H9 (cell line): ENCODE data around the gene MRRF. TPM values are rescaled to one million over a fixed set of nuclear protein-coding genes. Genes with fewer than 3 reads are reported as not detected.

Experiments
- DNase-seq: peaks from one replicate; pipeline ENCODE4 v3.0.0-alpha.2; 2017
- H2AFZ ChIP-seq: one replicate; pipeline ENCODE4 v1.6.1; 2013; ENCODE audit warnings: mild to moderate bottlenecking, low read length, control low read depth, moderate library complexity
- H2AK5ac ChIP-seq: 2 replicates; pipeline ENCODE4 v1.6.1; 2013; ENCODE audit warnings: low read length, control low read depth, mixed read lengths; ENCODE audit not compliant: insufficient read length
- H2BK120ac ChIP-seq: one replicate; pipeline ENCODE4 v1.6.1; 2013; ENCODE audit warnings: low read depth, mild to moderate bottlenecking, low read length, control low read depth, inconsistent platforms; ENCODE audit not compliant: poor library complexity, severe bottlenecking
- H2BK12ac ChIP-seq: 2 replicates; pipeline ENCODE4 v1.6.1; 2013; ENCODE audit warnings: low read length, control low read depth, mixed read lengths, low read depth; ENCODE audit not compliant: insufficient read length
- H2BK15ac ChIP-seq: 2 replicates; pipeline ENCODE4 v1.6.1; 2013; ENCODE audit warnings: low read depth, low read length, control low read depth
- H2BK20ac ChIP-seq: one replicate; pipeline ENCODE4 v1.6.1; 2013; ENCODE audit warnings: low read depth, mild to moderate bottlenecking, low read length, control low read depth, inconsistent platforms; ENCODE audit not compliant: poor library complexity, severe bottlenecking
- H2BK5ac ChIP-seq: 2 replicates; pipeline ENCODE4 v1.6.1; 2013; ENCODE audit warnings: low read length, control low read depth, mixed read lengths; ENCODE audit not compliant: insufficient read length
- H3K14ac ChIP-seq: 2 replicates; pipeline ENCODE4 v1.6.1; 2013; ENCODE audit warnings: low read length, control low read depth; ENCODE audit not compliant: insufficient read depth
- H3K18ac ChIP-seq: 2 replicates; pipeline ENCODE4 v1.6.1; 2013; ENCODE audit warnings: low read depth, mild to moderate bottlenecking, mixed read lengths, low read length, control low read depth; ENCODE audit not compliant: insufficient read length
- H3K23ac ChIP-seq: 2 replicates; pipeline ENCODE4 v1.6.1; 2013; ENCODE audit warnings: low read length, control low read depth, mixed read lengths, low read depth; ENCODE audit not compliant: insufficient read length
- H3K23me2 ChIP-seq: 2 replicates; pipeline ENCODE4 v1.6.1; 2013; ENCODE audit warnings: low read depth, mild to moderate bottlenecking, mixed read lengths, low read length, control low read depth; ENCODE audit not compliant: insufficient read length, poor library complexity, severe bottlenecking
- H3K27ac ChIP-seq: 2 replicates; pipeline ENCODE4 v1.5.1; 2013; ENCODE audit warnings: low read length, control low read depth, mixed read lengths, low read depth; ENCODE audit not compliant: insufficient read length
- H3K27me3 ChIP-seq: 2 replicates; pipeline ENCODE4 v1.6.1; 2013; ENCODE audit warnings: low read length, control low read depth, inconsistent platforms; ENCODE audit not compliant: insufficient read depth
- H3K4ac ChIP-seq: 2 replicates; pipeline ENCODE4 v1.6.1; 2013; ENCODE audit warnings: low read depth, mild to moderate bottlenecking, control low read depth, inconsistent platforms, low read length, moderate library complexity
- H3K4me1 ChIP-seq: 2 replicates; pipeline ENCODE4 v1.6.1; 2013; ENCODE audit warnings: low read length, control low read depth, inconsistent platforms; ENCODE audit not compliant: insufficient read depth
- H3K4me2 ChIP-seq: 2 replicates; pipeline ENCODE4 v1.6.1; 2013; ENCODE audit warnings: low read length, control low read depth, mixed read lengths; ENCODE audit not compliant: insufficient read length, insufficient read depth
- H3K56ac ChIP-seq: 2 replicates; pipeline ENCODE4 v1.6.1; 2013; ENCODE audit warnings: low read depth, mild to moderate bottlenecking, mixed read lengths, low read length, control low read depth; ENCODE audit not compliant: insufficient read length
- H3K79me1 ChIP-seq: 2 replicates; pipeline ENCODE4 v1.6.1; 2013; ENCODE audit warnings: low read depth, mild to moderate bottlenecking, moderate library complexity, low read length, control low read depth, inconsistent platforms; ENCODE audit not compliant: insufficient read depth, poor library complexity, severe bottlenecking
- H3K79me2 ChIP-seq: 2 replicates; pipeline ENCODE4 v1.6.1; 2013; ENCODE audit warnings: low read length, control low read depth, inconsistent platforms; ENCODE audit not compliant: insufficient read depth
- H3K9ac ChIP-seq: 2 replicates; pipeline ENCODE4 v1.6.1; 2013; ENCODE audit warnings: low read length, control low read depth, mixed read lengths; ENCODE audit not compliant: insufficient read length; ENCODE audit errors: extremely low read depth
- H3K9me3 ChIP-seq: one replicate; pipeline ENCODE4 v1.6.1; 2013; ENCODE audit warnings: low read depth, low read length, inconsistent platforms; ENCODE audit not compliant: control insufficient read depth
- H3T11ph ChIP-seq: one replicate; pipeline ENCODE4 v1.6.1; 2013; ENCODE audit warnings: mild to moderate bottlenecking, low read length, control low read depth, inconsistent platforms
- H4K20me1 ChIP-seq: one replicate; pipeline ENCODE4 v1.6.1; 2013; ENCODE audit not compliant: control insufficient read depth, insufficient read length, insufficient read depth
- H4K5ac ChIP-seq: 2 replicates; pipeline ENCODE4 v1.6.1; 2013; ENCODE audit warnings: low read depth, mild to moderate bottlenecking, mixed read lengths, low read length, control low read depth; ENCODE audit not compliant: insufficient read length
- H4K8ac ChIP-seq: replicated peaks from 2 replicates; pipeline ENCODE4 v1.6.1; 2013; ENCODE audit warnings: low read length, control low read depth, mixed read lengths, low read depth; ENCODE audit not compliant: insufficient read length
- H4K91ac ChIP-seq: 2 replicates; pipeline ENCODE4 v1.6.1; 2013; ENCODE audit warnings: low read depth, mild to moderate bottlenecking, moderate library complexity, mixed read lengths, low read length, control low read depth; ENCODE audit not compliant: insufficient read length
- H3K27ac Mint-ChIP-seq, 3 experiments: 2 replicates in 2 of 3; 3 replicates in 1 of 3; pipeline ENCODE4 v1.8.0; 2020 to 2021; ENCODE audit warnings: mixed read lengths in 3 of 3, mild to moderate bottlenecking in 1 of 3, moderate library complexity in 1 of 3
- H3K27me3 Mint-ChIP-seq: 2 replicates; pipeline ENCODE4 v1.8.0; 2021; ENCODE audit warnings: low read depth, mild to moderate bottlenecking, moderate library complexity, mixed read lengths
- H3K36me3 Mint-ChIP-seq, 3 experiments: 2 replicates in 2 of 3; 3 replicates in 1 of 3; pipeline ENCODE4 v1.8.0; 2020 to 2021; ENCODE audit warnings: low read depth in 3 of 3, mixed read lengths in 3 of 3; ENCODE audit not compliant: insufficient read depth in 1 of 3
- H3K4me1 Mint-ChIP-seq, 2 experiments: 2 replicates each; pipeline ENCODE4 v1.8.0; 2020; ENCODE audit warnings: mixed read lengths in 2 of 2
- H3K4me3 Mint-ChIP-seq, 2 experiments: 2 replicates in 1 of 2; 3 replicates in 1 of 2; pipeline ENCODE4 v1.8.0; 2020 to 2021; ENCODE audit warnings: mild to moderate bottlenecking in 2 of 2, mixed read lengths in 2 of 2, moderate library complexity in 1 of 2
- H3K9me3 Mint-ChIP-seq, 2 experiments: 2 replicates in 1 of 2; 3 replicates in 1 of 2; pipeline ENCODE4 v1.8.0; 2020; ENCODE audit warnings: mild to moderate bottlenecking in 2 of 2, mixed read lengths in 2 of 2, moderate library complexity in 1 of 2
- WGBS: extraction: QIAGEN DNeasy Blood & Tissue Kit; methylation state at CpG from one replicate; pipeline ENCODE4 v1.1.7; 2013; ENCODE audit warnings: missing lambda C conversion rate, low lambda C conversion rate, mixed read lengths; ENCODE audit not compliant: insufficient read length; ENCODE audit errors: extremely low coverage; 5-methylcytosine and 5-hydroxymethylcytosine counted together
- total RNA-seq: library from RNA; stranded (reverse); gene quantifications from 2 replicates; pipeline ENCODE4 v1.2.1, GENCODE V29; 2021
- TF ChIP-seq, protein P1 (sequence below): fragments of 200-600 bp; sonication (generic); conservative IDR thresholded peaks from 3 replicates; pipeline ENCODE4 v1.8.0; 2021; ENCODE audit warnings: antibody characterized with exemption, mild to moderate bottlenecking

Gene MRRF
- total RNA-seq, 1 experiment from 2014 or later, result 33.7 TPM

DNA sequence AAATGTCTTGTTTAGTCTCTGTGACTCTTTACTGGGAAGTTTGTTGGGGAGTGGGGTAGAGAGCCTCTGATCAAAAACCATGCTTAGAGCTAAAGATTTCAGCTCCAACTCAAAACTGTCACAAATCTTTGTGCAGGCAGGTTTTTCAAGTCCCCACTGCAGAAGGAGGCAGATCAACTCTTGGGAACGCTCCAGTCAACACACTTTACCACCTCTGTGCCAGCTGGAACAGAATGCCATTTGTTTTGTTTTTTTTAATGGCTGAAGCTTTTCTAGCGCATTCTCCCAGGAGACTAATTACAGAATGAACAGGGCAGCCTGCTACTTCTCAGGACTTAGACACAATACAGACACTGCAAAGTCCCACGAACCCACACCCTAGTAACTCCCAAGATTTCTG lies 18.0 kb upstream of the MRRF start:
- H3K4me2 ChIP-seq, result no peak overlapping the region
- H2BK15ac ChIP-seq, result no peak overlapping the region
- H3K27me3 ChIP-seq, result no peaks in the 10 kb centered on the region
- Mint-ChIP-seq H3K36me3 (peaks cover 7 to 62% (median 51%) of the 10 kb centered on the region in 3 experiments; a peak in 6 of 7 replicates), H3K9me3 (no peaks in the 10 kb centered on the region), H3K27ac (no peak overlapping the region), H3K4me1 (no peaks in the 10 kb centered on the region), H3K4me3 (no peak overlapping the region), H3K27me3 (no peaks in the 10 kb centered on the region)
- no peaks in the 10 kb centered on the region for H3K4me1 ChIP-seq
- H3T11ph ChIP-seq, result no peak overlapping the region
- no peaks in the 10 kb centered on the region for H3K23me2 ChIP-seq
- no peak overlapping the region for H3K4ac ChIP-seq
- no peak overlapping the region for H2BK20ac ChIP-seq
- no peak overlapping the region for H3K56ac ChIP-seq
- no peak overlapping the region for H2AK5ac ChIP-seq
- H3K23ac ChIP-seq, result no peak overlapping the region
- no peaks in the 10 kb centered on the region for H3K79me2 ChIP-seq
- no peak overlapping the region for H2AFZ ChIP-seq
- H2BK12ac ChIP-seq, result no peak overlapping the region
- no peaks in the 10 kb centered on the region for H3K9me3 ChIP-seq
- H2BK5ac ChIP-seq, result no peak overlapping the region
- H3K14ac ChIP-seq, result no peak overlapping the region
- TF ChIP-seq, protein P1, sequence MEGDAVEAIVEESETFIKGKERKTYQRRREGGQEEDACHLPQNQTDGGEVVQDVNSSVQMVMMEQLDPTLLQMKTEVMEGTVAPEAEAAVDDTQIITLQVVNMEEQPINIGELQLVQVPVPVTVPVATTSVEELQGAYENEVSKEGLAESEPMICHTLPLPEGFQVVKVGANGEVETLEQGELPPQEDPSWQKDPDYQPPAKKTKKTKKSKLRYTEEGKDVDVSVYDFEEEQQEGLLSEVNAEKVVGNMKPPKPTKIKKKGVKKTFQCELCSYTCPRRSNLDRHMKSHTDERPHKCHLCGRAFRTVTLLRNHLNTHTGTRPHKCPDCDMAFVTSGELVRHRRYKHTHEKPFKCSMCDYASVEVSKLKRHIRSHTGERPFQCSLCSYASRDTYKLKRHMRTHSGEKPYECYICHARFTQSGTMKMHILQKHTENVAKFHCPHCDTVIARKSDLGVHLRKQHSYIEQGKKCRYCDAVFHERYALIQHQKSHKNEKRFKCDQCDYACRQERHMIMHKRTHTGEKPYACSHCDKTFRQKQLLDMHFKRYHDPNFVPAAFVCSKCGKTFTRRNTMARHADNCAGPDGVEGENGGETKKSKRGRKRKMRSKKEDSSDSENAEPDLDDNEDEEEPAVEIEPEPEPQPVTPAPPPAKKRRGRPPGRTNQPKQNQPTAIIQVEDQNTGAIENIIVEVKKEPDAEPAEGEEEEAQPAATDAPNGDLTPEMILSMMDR, result no peak
- no peaks in the 10 kb centered on the region for H4K20me1 ChIP-seq
- no peak overlapping the region for H4K8ac ChIP-seq
- H3K18ac ChIP-seq, result no peak overlapping the region
- WGBS, result no CpG with 5 or more reads among the region's 3 CpGs
- H3K27ac ChIP-seq, result no peak overlapping the region
- no peak overlapping the region for H3K9ac ChIP-seq
- DNase-seq, result no peak
- no peak overlapping the region for H2BK120ac ChIP-seq
- H3K79me1 ChIP-seq, result no peaks in the 10 kb centered on the region
- H4K91ac ChIP-seq, result no peak overlapping the region
- H4K5ac ChIP-seq, result no peak overlapping the region
